ENCODE data around the gene PSAPL1. TPM values are rescaled to one million over a fixed set of nuclear protein-coding genes. Genes with fewer than 3 reads are reported as not detected.

The PSAPL1 gene
- total RNA-seq, 1 donor from 2014 or later, result not detected

- no peaks in the 10 kb centered on the region for H3K36me3 ChIP-seq
- no peaks in the 10 kb centered on the region for H3K9me3 ChIP-seq
- ATAC-seq, result no peak
- no peak for TF ChIP-seq CTCF (IDR thresholded peaks at IDR 0.05)
- H3K27me3 ChIP-seq (ENCODE audit: low read depth), result no peaks in the 10 kb centered on the region
- H3K4me3 ChIP-seq, result no peak overlapping the region
- peaks cover 11% of the 10 kb centered on the region for H3K4me1 ChIP-seq
- intact Hi-C loops (cut with DNase I), result no loop called here
- DNase-seq, result no peak
- H3K27ac ChIP-seq, result no peak overlapping the region
Measured at GRCh38 chr4:7398788-7399439, 35.8 kb downstream of the PSAPL1 start.

- no peak for TF ChIP-seq CTCF (IDR thresholded peaks at IDR 0.05)
- Histone ChIP-seq H3K36me3 (no peaks in the 10 kb centered on the region), H3K27ac (no peak overlapping the region), H3K27me3 (ENCODE audit: low read depth) (no peaks in the 10 kb centered on the region), H3K4me1 (peaks cover 11% of the 10 kb centered on the region), H3K9me3 (no peaks in the 10 kb centered on the region), H3K4me3 (no peak overlapping the region)
- peak; percentile 89 for DNase-seq
- peak; percentile 84 to 85 for ATAC-seq
- intact Hi-C loops (cut with DNase I), result no loop called here
Measured at GRCh38 chr4:7398104-7398423, 36.7 kb downstream of the PSAPL1 start.

- DNase-seq (peak; percentile 26), ATAC-seq (no peak)
- Histone ChIP-seq H3K27ac (no peak overlapping the region), H3K27me3 (ENCODE audit: low read depth) (no peaks in the 10 kb centered on the region), H3K9me3 (no peaks in the 10 kb centered on the region), H3K4me3 (no peak overlapping the region), H3K36me3 (no peaks in the 10 kb centered on the region), H3K4me1 (peaks cover 11% of the 10 kb centered on the region)
- intact Hi-C loops (cut with DNase I), result no loop called here
- TF ChIP-seq CTCF (IDR thresholded peaks at IDR 0.05), result no peak
Measured at GRCh38 chr4:7397206-7398103, 37.3 kb downstream of the PSAPL1 start.

- no peak overlapping the region for H3K27ac ChIP-seq
- DNase-seq, result no peak
- ATAC-seq, result no peak
Measured at GRCh38 chr4:7396186-7396910, 38.4 kb downstream of the PSAPL1 start.

More at GRCh38 chr4:7396186-7396910, 38.4 kb downstream of the PSAPL1 start:
- Histone ChIP-seq H3K27me3 (ENCODE audit: low read depth) (no peaks in the 10 kb centered on the region), H3K36me3 (no peaks in the 10 kb centered on the region), H3K9me3 (no peaks in the 10 kb centered on the region), H3K4me3 (no peak overlapping the region), H3K4me1 (peaks cover 11% of the 10 kb centered on the region)
- TF ChIP-seq CTCF (IDR thresholded peaks at IDR 0.05), result no peak
- intact Hi-C loops (cut with DNase I), result no loop called here

All from lower lobe of right lung (tissue), 2 donors.